Endothelial cell of umbilical vein (primary cell): ENCODE results near the gene UFD1. TPM values are rescaled to one million over a fixed set of nuclear protein-coding genes. Genes with fewer than 3 reads are reported as not detected.

ENCODE experiments used
- BruUV-seq: library from RNA; stranded (reverse); fragments of 400-500 nt; replicated peaks from 2 replicates; lab custom pipeline; 2021; lab: Mats Ljungman, UMichigan
- CTCF ChIA-PET: fragments of 300-600, 350-600 bp; sonication (Branson Sonifier 250); formaldehyde crosslinking; loops from one replicate; lab custom pipeline; 2021; ENCODE audit warnings: antibody characterized with exemption, inconsistent platforms; lab: Charles Lee
- POLR2A ChIA-PET: fragments of 300-600, 350-600 bp; sonication (Branson Sonifier 250); formaldehyde crosslinking; loops from one replicate; lab custom pipeline; 2021; ENCODE audit warnings: antibody characterized with exemption, inconsistent platforms; lab: Charles Lee
- DNase-seq: peaks from one replicate; pipeline ENCODE4 v3.0.0-alpha.2; 2011; ENCODE audit warnings: low read depth, low spot score
- FAIRE-seq: peaks from 2 replicates; lab custom pipeline; 2011; peaks lifted over from hg19 to GRCh38; lab: Jason Lieb, UNC
- H2AFZ ChIP-seq: 2 replicates; pipeline ENCODE4 v1.6.0; 2012; ENCODE audit warnings: low read depth, low read length, control low read depth, inconsistent platforms
- H3K27ac ChIP-seq: 2 replicates; pipeline ENCODE4 v1.5.1; 2011; ENCODE audit warnings: low read depth, mild to moderate bottlenecking, control low read depth, low read length, moderate library complexity; ENCODE audit not compliant: insufficient read depth
- H3K27me3 ChIP-seq, 2 experiments: 2 replicates each; pipeline versions ENCODE4 v1.6.0 to v1.6.1; 2011; ENCODE audit warnings: low read length in 2 of 2, mixed read lengths in 1 of 2; ENCODE audit not compliant: control insufficient read depth in 2 of 2, insufficient read depth in 2 of 2
- H3K36me3 ChIP-seq, 2 experiments: 2 replicates in 1 of 2; 3 replicates in 1 of 2; pipeline ENCODE4 v1.5.1; 2011; ENCODE audit warnings: low read length in 2 of 2, mild to moderate bottlenecking in 1 of 2, moderate library complexity in 1 of 2; ENCODE audit not compliant: control insufficient read depth in 2 of 2, insufficient read depth in 2 of 2; ENCODE audit errors: extremely low read depth in 1 of 2
- H3K4me1 ChIP-seq: 3 replicates; pipeline ENCODE4 v1.5.1; 2011; ENCODE audit warnings: mild to moderate bottlenecking, low read length; ENCODE audit not compliant: control insufficient read depth, insufficient read depth; ENCODE audit errors: extremely low read depth
- H3K4me2 ChIP-seq: 2 replicates; pipeline ENCODE4 v1.6.1; 2011; ENCODE audit warnings: low read length, control low read depth, mixed read lengths; ENCODE audit not compliant: insufficient read depth
- H3K4me3 ChIP-seq, 3 experiments: fragments of 200-600 bp in 1 of 3; sonication (generic), shearing (Covaris generic) in 1 of 3; replicated peaks in 1 of 3; 2 replicates each; pipeline ENCODE4 v1.5.1; 2011 to 2016; ENCODE audit warnings: control low read depth in 3 of 3, low read length in 3 of 3, mild to moderate bottlenecking in 2 of 3, inconsistent platforms in 1 of 3, low read depth in 1 of 3, moderate library complexity in 1 of 3; ENCODE audit not compliant: insufficient read depth in 1 of 3
- H3K79me2 ChIP-seq: 2 replicates; pipeline ENCODE4 v1.6.0; 2012; ENCODE audit warnings: low read length, inconsistent platforms; ENCODE audit not compliant: control insufficient read depth, insufficient read depth
- H3K9ac ChIP-seq: replicated peaks from 2 replicates; pipeline ENCODE3; 2011; ENCODE audit warnings: low read length, control low read depth; ENCODE audit not compliant: insufficient read depth; ENCODE audit errors: extremely low read depth
- H3K9me1 ChIP-seq: replicated peaks from 3 replicates; pipeline ENCODE4 v1.6.0; 2011; ENCODE audit warnings: mild to moderate bottlenecking, low read length; ENCODE audit not compliant: control insufficient read depth, insufficient read depth; ENCODE audit errors: extremely low read depth
- H3K9me3 ChIP-seq: replicated peaks from 2 replicates; pipeline ENCODE4 v1.5.1; 2012; ENCODE audit warnings: low read length, inconsistent platforms; ENCODE audit not compliant: control insufficient read depth, insufficient read depth
- H4K20me1 ChIP-seq: replicated peaks from 2 replicates; pipeline ENCODE3; 2011; ENCODE audit warnings: mild to moderate bottlenecking, low read length; ENCODE audit not compliant: control insufficient read depth, insufficient read depth; ENCODE audit errors: extremely low read depth
- EZH2 ChIP-seq: IDR thresholded peaks from 2 replicates; pipeline ENCODE4 v1.6.1; 2012; ENCODE audit warnings: borderline replicate concordance, low read depth, mild to moderate bottlenecking, moderate library complexity, low read length, inconsistent platforms; ENCODE audit not compliant: severe bottlenecking
- FOS ChIP-seq: IDR thresholded peaks from 2 replicates; pipeline ENCODE4 v1.6.1; 2011; ENCODE audit warnings: mild to moderate bottlenecking, low read length, moderate library complexity, borderline replicate concordance; ENCODE audit not compliant: insufficient read depth
- GATA2 ChIP-seq: IDR thresholded peaks from 2 replicates; pipeline ENCODE4 v1.7.0; 2011; ENCODE audit warnings: low read depth, mild to moderate bottlenecking, moderate library complexity, mixed read lengths, low read length; ENCODE audit not compliant: insufficient read length, insufficient read depth
- JUN ChIP-seq: IDR thresholded peaks from 2 replicates; pipeline ENCODE4 v1.6.1; 2011; ENCODE audit warnings: borderline replicate concordance, low read depth; ENCODE audit not compliant: insufficient read length, insufficient read depth
- MYC ChIP-seq: IDR thresholded peaks from one replicate; pipeline ENCODE4 v1.6.1; 2011; ENCODE audit warnings: mild to moderate bottlenecking, low read depth, low read length
- POLR2A ChIP-seq: IDR thresholded peaks from 2 replicates; pipeline ENCODE4 v1.6.1; 2012; ENCODE audit warnings: low read depth, mild to moderate bottlenecking, control low read depth, low read length
- POLR2AphosphoS5 ChIP-seq: IDR thresholded peaks from 2 replicates; pipeline ENCODE4 v1.6.1; 2012; ENCODE audit warnings: low read depth, mild to moderate bottlenecking, control low read depth, low read length, moderate library complexity; ENCODE audit not compliant: insufficient read depth
- dilution Hi-C: fragments of 300-500 bp; cut with MboI; formaldehyde crosslinking; loops from one replicate; pipeline ENCODE4 v1.15.0; 2019; ENCODE audit warnings: low sequenced_read_pairs; ENCODE audit not compliant: extremely low pct_ligation_motif_present
- intact Hi-C: fragments of 100-400 bp; cut with micrococcal nuclease; formaldehyde crosslinking; loops from one replicate; pipeline ENCODE4 v1.10.0; 2022
- polyA plus RNA-seq, 4 experiments: library from polyadenylated mRNA; depleted of rRNA in 3 of 4; stranded (reverse) in 3 of 4; unstranded in 1 of 4; fragments of >200 nt; gene quantifications; 2 replicates each; pipeline versions ENCODE4 v1.2.1 to v1.2.3, GENCODE V29; 2011 to 2012; ENCODE audit warnings: missing spikeins in 1 of 4
- total RNA-seq: library from RNA; stranded (reverse); gene quantifications from 2 replicates; pipeline ENCODE4 v1.2.3, GENCODE V29; 2021
- TF ChIP-seq, protein P1 (sequence below), 2 donors: IDR thresholded peaks; 1 replicate in 1 of 2; 2 replicates in 1 of 2; pipeline ENCODE4 v1.5.1; 2011; ENCODE audit warnings: low read length in 2 of 2, mild to moderate bottlenecking in 2 of 2, moderate library complexity in 2 of 2, control low read depth in 1 of 2, inconsistent platforms in 1 of 2, low read depth in 1 of 2; ENCODE audit not compliant: insufficient read depth in 1 of 2; ENCODE audit errors: extremely low read depth in 1 of 2
- TF ChIP-seq, protein P2 (sequence below): IDR thresholded peaks from 2 replicates; pipeline ENCODE4 v1.6.1; 2011; ENCODE audit not compliant: insufficient read depth, insufficient read length

The UFD1 gene
- total and polyA plus RNA-seq, 2 donors (not counting 3 experiments of a cell fraction or from before 2014, with no cell fraction given), result 127 to 228 TPM

GRCh38 chr22:19469421-19469820, 9.6 kb downstream of the UFD1 start:
- peaks cover 17% of the 10 kb centered on the region for H3K79me2 ChIP-seq
- TF ChIP-seq POLR2A, result no peak
- TF ChIP-seq FOS, result no peak
- TF ChIP-seq GATA2, result no peak
- TF ChIP-seq MYC, result no peak
- FAIRE-seq, result no peak
- no peaks in the 10 kb centered on the region for H3K27me3 ChIP-seq
- H3K27ac ChIP-seq, result no peak overlapping the region
- DNase-seq, result no peak
- H3K9me3 ChIP-seq, result no peaks in the 10 kb centered on the region
- CTCF ChIA-PET, result interaction anchor here (0.8 to 2.1 kb wide), 2 partner anchors 10 to 160 kb away, joined by 3 to 6 read pairs; partner anchors contain the start of gene CDC45
- POLR2A ChIA-PET, result no interaction called here
- H3K9ac ChIP-seq, result no peak overlapping the region
- H3K36me3 ChIP-seq, result peaks cover 56 to 78% of the 10 kb centered on the region in 2 experiments
- dilution Hi-C loops, result no loop called here
- no peak overlapping the region for H3K4me2 ChIP-seq
- H3K9me1 ChIP-seq, result no peaks in the 10 kb centered on the region
- peaks cover 2% of the 10 kb centered on the region for H4K20me1 ChIP-seq
- intact Hi-C loops, result no loop called here
- no peaks in the 10 kb centered on the region for H3K4me1 ChIP-seq
- H3K4me3 ChIP-seq, result no peak overlapping the region
- BruUV-seq, result no TSS peak
- no peak overlapping the region for H2AFZ ChIP-seq

GRCh38 chr22:19467912-19468311, 11.1 kb downstream of the UFD1 start:
- Histone ChIP-seq H3K4me1 (no peaks in the 10 kb centered on the region), H3K27me3 (no peaks in the 10 kb centered on the region), H4K20me1 (peaks cover 2% of the 10 kb centered on the region), H3K9me3 (no peaks in the 10 kb centered on the region), H3K4me2 (no peak overlapping the region), H3K9me1 (no peaks in the 10 kb centered on the region), H3K27ac (no peak overlapping the region), H2AFZ (no peak overlapping the region), H3K79me2 (peaks cover 6% of the 10 kb centered on the region), H3K9ac (no peak overlapping the region), H3K36me3 (peaks cover 52 to 76% of the 10 kb centered on the region in 2 experiments), H3K4me3 (no peak overlapping the region)
- DNase-seq, result no peak
- ChIA-PET POLR2A (no interaction called here), CTCF (interaction anchor here (2.1 to 3.7 kb wide), 2 partner anchors 10 to 162 kb away, joined by 6 to 12 read pairs; no protein-coding TSS in a partner anchor)
- intact Hi-C loops (no loop called here), dilution Hi-C loops (no loop called here)
- FAIRE-seq, result no peak
- no TSS peak for BruUV-seq
- TF ChIP-seq EZH2, result no peak
- no peak for TF ChIP-seq FOS
- TF ChIP-seq, protein P1, sequence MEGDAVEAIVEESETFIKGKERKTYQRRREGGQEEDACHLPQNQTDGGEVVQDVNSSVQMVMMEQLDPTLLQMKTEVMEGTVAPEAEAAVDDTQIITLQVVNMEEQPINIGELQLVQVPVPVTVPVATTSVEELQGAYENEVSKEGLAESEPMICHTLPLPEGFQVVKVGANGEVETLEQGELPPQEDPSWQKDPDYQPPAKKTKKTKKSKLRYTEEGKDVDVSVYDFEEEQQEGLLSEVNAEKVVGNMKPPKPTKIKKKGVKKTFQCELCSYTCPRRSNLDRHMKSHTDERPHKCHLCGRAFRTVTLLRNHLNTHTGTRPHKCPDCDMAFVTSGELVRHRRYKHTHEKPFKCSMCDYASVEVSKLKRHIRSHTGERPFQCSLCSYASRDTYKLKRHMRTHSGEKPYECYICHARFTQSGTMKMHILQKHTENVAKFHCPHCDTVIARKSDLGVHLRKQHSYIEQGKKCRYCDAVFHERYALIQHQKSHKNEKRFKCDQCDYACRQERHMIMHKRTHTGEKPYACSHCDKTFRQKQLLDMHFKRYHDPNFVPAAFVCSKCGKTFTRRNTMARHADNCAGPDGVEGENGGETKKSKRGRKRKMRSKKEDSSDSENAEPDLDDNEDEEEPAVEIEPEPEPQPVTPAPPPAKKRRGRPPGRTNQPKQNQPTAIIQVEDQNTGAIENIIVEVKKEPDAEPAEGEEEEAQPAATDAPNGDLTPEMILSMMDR (IDR thresholded peaks at IDR 0.05; ENCODE audit: extremely low read depth in 1 of 2, insufficient read depth in 1 of 2, low read depth in 1 of 2, low read length in 2 of 2), result no peak
- TF ChIP-seq POLR2AphosphoS5, result no peak
- no peak for TF ChIP-seq MYC
- no peak for TF ChIP-seq JUN
- no peak for TF ChIP-seq GATA2
- TF ChIP-seq, protein P2, sequence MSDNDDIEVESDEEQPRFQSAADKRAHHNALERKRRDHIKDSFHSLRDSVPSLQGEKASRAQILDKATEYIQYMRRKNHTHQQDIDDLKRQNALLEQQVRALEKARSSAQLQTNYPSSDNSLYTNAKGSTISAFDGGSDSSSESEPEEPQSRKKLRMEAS, result no peak
